Measurements from ENCODE around the gene TNP2.

Gene TNP2

GRCh38 chr16:11283820-11284248, 14.7 kb upstream of the TNP2 start:
- no peak overlapping the region for H2AFZ ChIP-seq
- H3K27me3 ChIP-seq (ENCODE audit: control insufficient read depth, insufficient read depth, low read length), result no peaks in the 10 kb centered on the region
- H3K9ac ChIP-seq, result no peak overlapping the region
- H3K27ac ChIP-seq, result no peak overlapping the region
- no peaks in the 10 kb centered on the region for H3K36me3 ChIP-seq (ENCODE audit: control insufficient read depth, insufficient read depth, low read length)
- H3K4me2 ChIP-seq (ENCODE audit: low read length), result no peak overlapping the region
- H3K79me2 ChIP-seq, result no peaks in the 10 kb centered on the region
- no peaks in the 10 kb centered on the region for H3K4me1 ChIP-seq
- H3K4me3 ChIP-seq (ENCODE audit: low read depth, low read length), result no peak overlapping the region
- no peak for TF ChIP-seq CTCF (IDR thresholded peaks at IDR 0.05)
- H3K9me3 ChIP-seq (ENCODE audit: control insufficient read depth, low read length), result no peaks in the 10 kb centered on the region

GRCh38 chr16:11280616-11281522, 11.7 kb upstream of the TNP2 start, which contains the start of gene PRM1:
PRM1 (minus strand) TSS chr16:11281330; CDS start chr16:11281238, 92 bp downstream.
- no peaks in the 10 kb centered on the region for H3K36me3 ChIP-seq (ENCODE audit: control insufficient read depth, insufficient read depth, low read length)
- H3K4me2 ChIP-seq (ENCODE audit: low read length), result no peak within 1 kb of the TSS
- H3K79me2 ChIP-seq, result no peaks in the 10 kb centered on the region
- no peak within 1 kb of the TSS for H3K4me3 ChIP-seq (ENCODE audit: low read depth, low read length)
- H3K4me1 ChIP-seq, result no peaks in the 10 kb centered on the region
- H3K27me3 ChIP-seq (ENCODE audit: control insufficient read depth, insufficient read depth, low read length), result no peaks in the 10 kb centered on the region
- H3K9ac ChIP-seq, result no peak within 1 kb of the TSS
- H3K9me3 ChIP-seq (ENCODE audit: control insufficient read depth, low read length), result no peaks in the 10 kb centered on the region
- H2AFZ ChIP-seq, result no peak within 1 kb of the TSS
- no peak for TF ChIP-seq CTCF (IDR thresholded peaks at IDR 0.05)
- H3K27ac ChIP-seq, result no peak within 1 kb of the TSS

GRCh38 chr16:11278681-11279628, 9.8 kb upstream of the TNP2 start:
- Histone ChIP-seq H3K9me3 (ENCODE audit: control insufficient read depth, low read length) (no peaks in the 10 kb centered on the region), H3K27me3 (ENCODE audit: control insufficient read depth, insufficient read depth, low read length) (no peaks in the 10 kb centered on the region), H3K27ac (no peak overlapping the region), H2AFZ (no peak overlapping the region), H3K4me2 (ENCODE audit: low read length) (no peak overlapping the region), H3K4me1 (no peaks in the 10 kb centered on the region), H3K36me3 (ENCODE audit: control insufficient read depth, insufficient read depth, low read length) (no peaks in the 10 kb centered on the region), H3K4me3 (ENCODE audit: low read depth, low read length) (no peak overlapping the region), H3K79me2 (no peaks in the 10 kb centered on the region), H3K9ac (no peak overlapping the region)
- no peak for TF ChIP-seq CTCF (IDR thresholded peaks at IDR 0.05)

GRCh38 chr16:11277607-11278337, 8.6 kb upstream of the TNP2 start:
- Histone ChIP-seq H3K27ac (no peak overlapping the region), H3K9ac (no peak overlapping the region), H3K27me3 (ENCODE audit: control insufficient read depth, insufficient read depth, low read length) (no peaks in the 10 kb centered on the region), H3K79me2 (no peaks in the 10 kb centered on the region), H3K36me3 (ENCODE audit: control insufficient read depth, insufficient read depth, low read length) (no peaks in the 10 kb centered on the region), H3K9me3 (ENCODE audit: control insufficient read depth, low read length) (no peaks in the 10 kb centered on the region), H3K4me1 (no peaks in the 10 kb centered on the region), H2AFZ (no peak overlapping the region), H3K4me2 (ENCODE audit: low read length) (no peak overlapping the region), H3K4me3 (ENCODE audit: low read depth, low read length) (no peak overlapping the region)
- no peak for TF ChIP-seq CTCF (IDR thresholded peaks at IDR 0.05)

Data from parathyroid adenoma (tissue), 2 donors.